Erythroblast (primary cell): ENCODE measurements around the gene KRT2.

Experiments used
- GATA1 ChIP-seq: IDR thresholded peaks from 2 replicates; pipeline ENCODE4 v1.6.1; 2011; ENCODE audit warnings: low read depth, mild to moderate bottlenecking, control low read depth, low read length, moderate library complexity
- POLR2A ChIP-seq: IDR thresholded peaks from 2 replicates; pipeline ENCODE4 v1.6.1; 2011; ENCODE audit warnings: mild to moderate bottlenecking, low read length

DNA sequence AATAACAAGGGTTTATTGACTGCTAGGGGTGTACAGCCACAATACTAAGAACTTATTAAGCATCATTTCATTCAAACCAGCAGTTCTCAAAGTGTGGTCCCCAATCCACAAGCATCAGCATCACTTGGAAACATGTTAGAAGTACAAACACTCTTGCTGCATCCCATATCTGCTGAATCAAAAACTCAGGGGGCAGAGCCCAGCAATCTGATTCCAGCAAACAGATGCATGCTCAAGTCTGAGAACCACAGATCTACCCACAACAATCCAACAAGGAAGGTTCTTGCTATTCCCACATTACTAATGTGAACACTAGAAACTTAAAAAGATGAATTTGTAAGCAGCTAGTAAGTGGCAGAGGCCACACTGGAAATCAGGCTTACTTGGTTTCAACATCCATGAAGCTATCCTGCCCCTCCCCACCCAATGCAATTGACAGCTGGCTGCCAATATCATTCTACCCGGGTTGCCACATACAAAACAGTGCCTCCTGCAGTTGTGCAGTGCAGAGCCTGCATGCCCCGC is 45.1 kb upstream of the KRT2 start:
- TF ChIP-seq POLR2A = no peak
- no peak for TF ChIP-seq GATA1
